Right lobe of liver (tissue), 4 donors: ENCODE measurements around the gene RNASE7.

Source experiments
- POLR2A ChIP-seq: fragments of 450-650 bp; IDR thresholded peaks from one replicate; pipeline ENCODE4 v1.6.1; 2017; ENCODE audit warnings: antibody characterized with exemption, mild to moderate bottlenecking
- TF ChIP-seq, protein P1 (sequence below), 4 donors: fragments of 200-600 bp in 3 of 4; fragments of 450-650 bp in 1 of 4; IDR thresholded peaks; one replicate each; pipeline versions ENCODE4 v1.5.1 to v1.8.0; 2016 to 2022; ENCODE audit warnings: antibody characterized with exemption in 4 of 4, mild to moderate bottlenecking in 2 of 4
- donor health status: DM: no; HTN: no; CAD: no.
- donor health status: DM: no; HTN: no; CAD: no.
- donor health status: DM: no; HTN: yes; CAD: no.

DNA sequence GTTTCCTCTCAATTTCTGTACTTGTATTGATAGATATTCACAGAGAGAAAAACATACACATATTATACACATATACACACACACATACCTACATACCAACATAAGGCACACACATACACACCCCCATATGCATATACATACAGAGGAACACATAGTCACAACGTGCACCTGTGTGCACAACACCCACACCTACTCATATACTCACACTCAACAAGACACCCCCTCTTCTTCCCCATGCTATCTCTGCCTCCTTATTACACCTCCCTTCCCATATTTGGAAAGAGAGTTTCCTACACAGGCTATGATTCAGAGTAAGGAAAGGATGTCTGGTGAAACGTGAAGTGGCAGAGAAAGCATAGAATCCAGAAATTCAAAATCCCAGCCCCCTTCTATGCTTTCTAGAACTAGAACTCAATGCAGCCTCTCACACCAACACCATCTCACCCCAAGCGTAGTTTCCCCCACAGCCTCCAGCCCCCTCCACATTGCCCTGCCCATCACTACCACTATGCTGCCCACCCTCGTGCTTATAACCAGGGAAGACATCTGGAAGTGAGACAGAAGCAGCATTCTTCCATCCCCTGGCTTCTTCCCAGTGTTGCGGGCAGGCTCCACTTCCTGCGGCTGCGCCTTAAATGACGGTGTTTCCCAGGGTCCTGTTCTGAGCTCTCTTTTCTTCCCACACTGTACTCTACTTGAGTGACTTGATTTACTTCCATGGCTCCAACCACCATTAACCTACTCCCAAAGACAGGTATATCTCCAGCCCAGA, 17.9 kb downstream of the RNASE7 start:
- TF ChIP-seq, protein P1, sequence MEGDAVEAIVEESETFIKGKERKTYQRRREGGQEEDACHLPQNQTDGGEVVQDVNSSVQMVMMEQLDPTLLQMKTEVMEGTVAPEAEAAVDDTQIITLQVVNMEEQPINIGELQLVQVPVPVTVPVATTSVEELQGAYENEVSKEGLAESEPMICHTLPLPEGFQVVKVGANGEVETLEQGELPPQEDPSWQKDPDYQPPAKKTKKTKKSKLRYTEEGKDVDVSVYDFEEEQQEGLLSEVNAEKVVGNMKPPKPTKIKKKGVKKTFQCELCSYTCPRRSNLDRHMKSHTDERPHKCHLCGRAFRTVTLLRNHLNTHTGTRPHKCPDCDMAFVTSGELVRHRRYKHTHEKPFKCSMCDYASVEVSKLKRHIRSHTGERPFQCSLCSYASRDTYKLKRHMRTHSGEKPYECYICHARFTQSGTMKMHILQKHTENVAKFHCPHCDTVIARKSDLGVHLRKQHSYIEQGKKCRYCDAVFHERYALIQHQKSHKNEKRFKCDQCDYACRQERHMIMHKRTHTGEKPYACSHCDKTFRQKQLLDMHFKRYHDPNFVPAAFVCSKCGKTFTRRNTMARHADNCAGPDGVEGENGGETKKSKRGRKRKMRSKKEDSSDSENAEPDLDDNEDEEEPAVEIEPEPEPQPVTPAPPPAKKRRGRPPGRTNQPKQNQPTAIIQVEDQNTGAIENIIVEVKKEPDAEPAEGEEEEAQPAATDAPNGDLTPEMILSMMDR (IDR thresholded peaks at IDR 0.05) = no peak
- no peak for TF ChIP-seq POLR2A
